ENCODE measurements around the gene ERN1. TPM values are rescaled to one million over a fixed set of nuclear protein-coding genes. Genes with fewer than 3 reads are reported as not detected.

Gene ERN1
- total RNA-seq, 1 donor from 2014 or later: 14.9 TPM

DNA sequence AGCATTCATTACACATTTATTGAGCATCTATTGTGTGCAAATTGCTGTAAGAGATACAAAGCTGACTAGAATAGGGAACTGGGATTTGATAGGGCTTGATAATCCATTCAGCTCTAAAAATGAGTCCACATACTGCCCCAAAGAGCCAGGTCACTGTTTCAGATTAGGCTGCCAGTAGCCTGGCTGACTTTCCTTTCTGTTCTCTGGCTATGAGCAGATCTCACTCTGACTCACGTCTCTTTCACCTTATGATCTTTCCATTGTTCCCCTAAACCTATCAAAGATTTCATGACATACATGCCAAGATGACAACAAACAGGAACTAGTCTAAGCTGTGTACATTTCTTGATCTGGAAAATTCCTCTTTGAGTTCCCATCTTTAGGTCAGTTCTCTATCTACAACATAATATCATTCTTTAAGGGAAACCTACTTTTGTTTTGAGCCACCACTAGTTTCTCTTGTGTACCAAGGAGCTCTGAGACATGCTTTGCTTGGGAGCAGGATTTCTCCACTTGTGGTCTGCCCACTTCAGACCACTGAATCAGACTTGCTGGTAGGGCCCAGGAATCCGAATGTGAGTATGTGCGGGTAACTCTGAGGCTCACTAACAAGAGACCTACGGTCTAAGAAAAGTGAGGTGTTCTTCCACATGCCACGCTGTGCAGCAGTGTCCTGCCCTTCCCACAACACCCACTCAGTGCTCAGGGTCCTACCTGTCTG, 68.6 kb downstream of the ERN1 start:
- Mint-ChIP-seq H3K27ac (ENCODE audit: unreplicated experiment) (no peak overlapping the region), H3K4me3 (ENCODE audit: unreplicated experiment) (no peak overlapping the region), H3K27me3 (ENCODE audit: low read depth) (no peaks in the 10 kb centered on the region), H3K36me3 (ENCODE audit: low read depth) (peaks cover 35% of the 10 kb centered on the region), H3K9me3 (ENCODE audit: low read depth) (no peaks in the 10 kb centered on the region), H3K4me1 (ENCODE audit: low read depth) (peaks cover 6% of the 10 kb centered on the region)
- no peak for DNase-seq (ENCODE audit: low spot score)
- no peak for TF ChIP-seq CTCF (IDR thresholded peaks at IDR 0.05)

GRCh38 chr17:64060331-64060730, 69.6 kb downstream of the ERN1 start:
- Mint-ChIP-seq H3K4me1 (ENCODE audit: low read depth) (peaks cover 6% of the 10 kb centered on the region), H3K9me3 (ENCODE audit: low read depth) (no peaks in the 10 kb centered on the region), H3K27ac (ENCODE audit: unreplicated experiment) (no peak overlapping the region), H3K27me3 (ENCODE audit: low read depth) (no peaks in the 10 kb centered on the region), H3K36me3 (ENCODE audit: low read depth) (peaks cover 35% of the 10 kb centered on the region), H3K4me3 (ENCODE audit: unreplicated experiment) (no peak overlapping the region)
- no peak for TF ChIP-seq CTCF (IDR thresholded peaks at IDR 0.05)
- no peak for DNase-seq (ENCODE audit: low spot score)

GRCh38 chr17:64059756-64060155, 70.2 kb downstream of the ERN1 start:
- Mint-ChIP-seq H3K36me3 (ENCODE audit: low read depth) (peaks cover 40% of the 10 kb centered on the region), H3K4me3 (ENCODE audit: unreplicated experiment) (no peak overlapping the region), H3K27me3 (ENCODE audit: low read depth) (no peaks in the 10 kb centered on the region), H3K9me3 (ENCODE audit: low read depth) (no peaks in the 10 kb centered on the region), H3K27ac (ENCODE audit: unreplicated experiment) (no peak overlapping the region), H3K4me1 (ENCODE audit: low read depth) (peaks cover 6% of the 10 kb centered on the region)
- TF ChIP-seq CTCF (IDR thresholded peaks at IDR 0.05): no peak
- DNase-seq (ENCODE audit: low spot score): no peak

GRCh38 chr17:64058621-64059020, 71.3 kb downstream of the ERN1 start:
- TF ChIP-seq CTCF (IDR thresholded peaks at IDR 0.05): no peak
- no peaks in the 10 kb centered on the region for H3K27me3 Mint-ChIP-seq (ENCODE audit: low read depth)
- H3K4me1 Mint-ChIP-seq (ENCODE audit: low read depth): peaks cover 6% of the 10 kb centered on the region
- peaks cover 35% of the 10 kb centered on the region for H3K36me3 Mint-ChIP-seq (ENCODE audit: low read depth)
- peak overlapping the region; percentile 9 for H3K27ac Mint-ChIP-seq (ENCODE audit: unreplicated experiment)
- no peak overlapping the region for H3K4me3 Mint-ChIP-seq (ENCODE audit: unreplicated experiment)
- no peaks in the 10 kb centered on the region for H3K9me3 Mint-ChIP-seq (ENCODE audit: low read depth)
- DNase-seq (ENCODE audit: low spot score): no peak

DNA sequence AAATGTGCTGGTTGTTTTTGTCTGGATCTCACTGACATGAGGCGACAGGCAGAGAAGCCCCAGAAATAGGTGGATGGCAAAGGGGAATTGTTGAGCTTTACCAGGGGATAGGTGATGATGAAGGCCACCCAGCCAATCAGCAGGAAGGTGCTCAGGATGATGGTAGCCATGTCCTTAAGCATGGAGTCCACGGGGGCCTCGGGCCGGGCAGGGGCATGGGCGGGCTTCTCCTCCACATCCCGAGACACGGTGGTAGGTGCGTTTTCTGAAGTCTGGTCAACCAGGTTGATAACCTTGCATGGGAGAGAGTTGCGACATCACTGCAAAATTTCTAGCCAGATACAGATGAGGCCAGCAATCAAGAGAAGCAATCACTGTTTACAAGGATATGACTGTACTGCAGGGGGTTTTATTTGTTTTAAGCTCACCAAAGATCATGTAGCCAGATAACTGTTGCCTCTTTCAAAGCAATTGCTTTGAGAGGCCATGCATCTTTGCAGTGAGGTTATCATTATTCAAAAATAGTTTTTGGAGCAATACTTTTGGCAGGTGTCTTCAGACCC, 72.2 kb downstream of the ERN1 start:
- no peak for TF ChIP-seq CTCF (IDR thresholded peaks at IDR 0.05)
- no peaks in the 10 kb centered on the region for H3K9me3 Mint-ChIP-seq (ENCODE audit: low read depth)
- H3K36me3 Mint-ChIP-seq (ENCODE audit: low read depth): peaks cover 38% of the 10 kb centered on the region
- H3K4me3 Mint-ChIP-seq (ENCODE audit: unreplicated experiment): no peak overlapping the region
- H3K27me3 Mint-ChIP-seq (ENCODE audit: low read depth): no peaks in the 10 kb centered on the region
- peaks cover 6% of the 10 kb centered on the region for H3K4me1 Mint-ChIP-seq (ENCODE audit: low read depth)
- H3K27ac Mint-ChIP-seq (ENCODE audit: unreplicated experiment): peak overlapping the region; percentile 69
- no peak for DNase-seq (ENCODE audit: low spot score)
